Heart right ventricle (tissue), 16 donors: ENCODE results near the gene HS6ST3. TPM values are rescaled to one million over a fixed set of nuclear protein-coding genes. Genes with fewer than 3 reads are reported as not detected.

ENCODE experiments used
- ATAC-seq, 8 donors: fragments of 200-7000 bp; cut with Tn5 transposase; one replicate each; pipeline ENCODE4 v1.9.1; 2020; ENCODE audit warnings: mild to moderate bottlenecking in 8 of 8, moderate library complexity in 8 of 8, moderate number of reproducible peaks in 1 of 8
- DNase-seq, 2 donors: peaks; one replicate each; pipeline ENCODE4 v3.0.0-alpha.2; 2020
- H3K27ac ChIP-seq, 10 donors: fragments of 200-600 bp; sonication (generic) in 2 of 10; one replicate each; pipeline versions ENCODE4 v1.5.0 to v1.8.0; 2020 to 2022; ENCODE audit warnings: mild to moderate bottlenecking in 3 of 10
- H3K27me3 ChIP-seq, 7 donors: fragments of 200-600 bp; one replicate each; pipeline ENCODE4 v1.8.0; 2021 to 2022; ENCODE audit warnings: mild to moderate bottlenecking in 2 of 7
- H3K36me3 ChIP-seq, 9 donors: fragments of 200-600 bp; sonication (generic) in 1 of 9; one replicate each; pipeline versions ENCODE4 v1.5.0 to v1.8.0; 2020 to 2022; ENCODE audit warnings: mild to moderate bottlenecking in 2 of 9
- H3K4me1 ChIP-seq, 9 donors: fragments of 200-600 bp; sonication (generic) in 1 of 9; one replicate each; pipeline versions ENCODE4 v1.5.0 to v1.8.0; 2020 to 2022; ENCODE audit warnings: mild to moderate bottlenecking in 4 of 9
- H3K4me3 ChIP-seq, 10 donors: fragments of 200-600 bp; sonication (generic) in 2 of 10; one replicate each; pipeline versions ENCODE4 v1.5.0 to v1.8.0; 2020 to 2022; ENCODE audit warnings: mild to moderate bottlenecking in 7 of 10, moderate library complexity in 2 of 10
- H3K9me3 ChIP-seq, 11 donors: fragments of 200-600 bp in 10 of 11; sonication (generic) in 2 of 11; one replicate each; pipeline versions ENCODE4 v1.5.0 to v1.8.0; 2013 to 2022; ENCODE audit warnings: mild to moderate bottlenecking in 2 of 11, control low read depth in 1 of 11, moderate library complexity in 1 of 11
- WGBS, 2 donors: extraction: QIAGEN DNeasy Blood & Tissue Kit; methylation state at CpG; one replicate each; pipeline ENCODE4 v1.1.7; 2013; ENCODE audit warnings: inconsistent platforms in 1 of 2; 5-methylcytosine and 5-hydroxymethylcytosine counted together
- intact Hi-C, 10 donors: fragments of 100-400 bp; cut with DNase I; formaldehyde crosslinking; loops; one replicate each; pipeline versions ENCODE4 v1.11.1 to v1.14.2; 2022
- polyA plus RNA-seq, 2 donors: library from polyadenylated mRNA; stranded (reverse); fragments of 200-250 nt; gene quantifications; one replicate each; pipeline ENCODE4 v1.2.3, GENCODE V29; 2013
- total RNA-seq, 10 donors: library from RNA; stranded (reverse); fragmentation: NEBNext Ultra II Directional in 3 of 10; extraction: Animal tissue kit (Norgen Biotek cat#: 25700) in 3 of 10; gene quantifications; one replicate each; pipeline versions ENCODE4 v1.2.1 to v1.2.4, GENCODE V29; 2021 to 2023
- TF ChIP-seq, protein P1 (sequence below), 9 donors: fragments of 200-600 bp; sonication (generic) in 2 of 9; IDR thresholded peaks; one replicate each; pipeline versions ENCODE4 v1.5.0 to v1.8.0; 2021 to 2022; ENCODE audit warnings: antibody characterized with exemption in 9 of 9, mild to moderate bottlenecking in 5 of 9, moderate library complexity in 1 of 9
- donor health status: Arrhythmogenic right ventricular cardiomyopathy.
- donor health status: ischemic (EF 13 %, LVEDD 7.1; RV severe dilation, severe dysfunction).
- donor health status: healthy with polysubstance abuse.
- donor health status: DM: no; HTN: yes; CAD: no.
- donor health status: DM: no; HTN: no; CAD: no.
- donor health status: ischemic (EF 25% LVEDD 6.9; RV normal size, moderate dysfunction).
- donor health status: ischemic (EF 25% LVEDD 5.7; RV mildly dilated, moderate dysfunction).
- donor health status: healthy.
- donor health status: DM: yes; HTN: yes; CAD: no.
- donor health status: Ischemic cardiomyopathy.
- donor health status: ischemic (EF 35%, LVEDD 5.7; RV mildly dilated, moderate dysfunction).
- donor health status: nonischemic (EF 11% LVEDD 7.7; RV severe dilation, severe dysfunction).
- donor health status: DM: yes; HTN: yes; CAD: no.
- donor health status: PGD.
- donor health status: ischemic (EF 29% LVEDD 5.4; RV normal size, mild dysfunction).
- donor health status: nonischemic (EF 23%, LVEDD 6.1; RV moderate dilation, normal function).

HS6ST3 gene
- total and polyA plus RNA-seq, 12 donors = 0.01 to 7.6 (median 1.2) TPM

GRCh38 chr13:96081888-96082287 lies 8.0 kb upstream of the HS6ST3 start:
- intact Hi-C loops = no loop called here
- no peak overlapping the region for H3K27ac ChIP-seq
- WGBS, 2 donors = 22 to 28% methylated on average over 2 of the region's 2 CpGs
- no peaks in the 10 kb centered on the region for H3K36me3 ChIP-seq
- no peak overlapping the region for H3K4me3 ChIP-seq
- no peaks in the 10 kb centered on the region for H3K4me1 ChIP-seq
- TF ChIP-seq, protein P1, sequence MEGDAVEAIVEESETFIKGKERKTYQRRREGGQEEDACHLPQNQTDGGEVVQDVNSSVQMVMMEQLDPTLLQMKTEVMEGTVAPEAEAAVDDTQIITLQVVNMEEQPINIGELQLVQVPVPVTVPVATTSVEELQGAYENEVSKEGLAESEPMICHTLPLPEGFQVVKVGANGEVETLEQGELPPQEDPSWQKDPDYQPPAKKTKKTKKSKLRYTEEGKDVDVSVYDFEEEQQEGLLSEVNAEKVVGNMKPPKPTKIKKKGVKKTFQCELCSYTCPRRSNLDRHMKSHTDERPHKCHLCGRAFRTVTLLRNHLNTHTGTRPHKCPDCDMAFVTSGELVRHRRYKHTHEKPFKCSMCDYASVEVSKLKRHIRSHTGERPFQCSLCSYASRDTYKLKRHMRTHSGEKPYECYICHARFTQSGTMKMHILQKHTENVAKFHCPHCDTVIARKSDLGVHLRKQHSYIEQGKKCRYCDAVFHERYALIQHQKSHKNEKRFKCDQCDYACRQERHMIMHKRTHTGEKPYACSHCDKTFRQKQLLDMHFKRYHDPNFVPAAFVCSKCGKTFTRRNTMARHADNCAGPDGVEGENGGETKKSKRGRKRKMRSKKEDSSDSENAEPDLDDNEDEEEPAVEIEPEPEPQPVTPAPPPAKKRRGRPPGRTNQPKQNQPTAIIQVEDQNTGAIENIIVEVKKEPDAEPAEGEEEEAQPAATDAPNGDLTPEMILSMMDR (IDR thresholded peaks at IDR 0.05) = no peak
- ATAC-seq = no peak
- H3K27me3 ChIP-seq = peaks cover 0 to 51% (median 24%) of the 10 kb centered on the region in 7 donors
- H3K9me3 ChIP-seq = no peaks in the 10 kb centered on the region
- DNase-seq = no peak

GRCh38 chr13:96082640-96083039 lies 7.3 kb upstream of the HS6ST3 start:
- intact Hi-C loops = loop anchor here in 1 of 10 donors (1.0 kb wide), 1 partner anchor 50 kb away; no protein-coding TSS in a partner anchor
- TF ChIP-seq, protein P1 (IDR thresholded peaks at IDR 0.05) = no peak
- Histone ChIP-seq H3K27me3 (peaks cover 0 to 59% (median 32%) of the 10 kb centered on the region in 7 donors), H3K36me3 (no peaks in the 10 kb centered on the region), H3K27ac (no peak overlapping the region), H3K9me3 (no peaks in the 10 kb centered on the region), H3K4me1 (no peaks in the 10 kb centered on the region), H3K4me3 (no peak overlapping the region)
- no peak for DNase-seq
- no peak for ATAC-seq

DNA sequence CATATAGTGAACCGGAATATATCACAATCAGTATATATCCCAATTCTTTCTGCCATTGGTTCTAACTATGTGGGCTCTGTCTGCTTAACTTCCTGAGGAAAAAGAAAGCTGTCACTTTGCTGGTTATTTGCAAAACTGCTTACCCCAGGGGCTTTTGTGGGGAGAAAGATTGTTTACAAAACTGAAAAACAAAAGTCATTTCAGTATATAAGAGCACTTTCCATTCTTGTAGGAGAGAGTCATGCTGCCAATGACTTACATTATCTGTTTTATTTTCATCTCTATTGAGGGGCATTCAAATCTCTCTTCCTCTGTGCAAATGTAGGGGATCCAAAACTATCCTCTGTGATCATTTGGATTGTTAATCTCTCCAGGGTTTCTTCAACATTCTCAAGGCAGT lies 3.2 kb upstream of the HS6ST3 start:
- H3K9me3 ChIP-seq = no peaks in the 10 kb centered on the region
- peaks cover 10 to 85% (median 69%) of the 10 kb centered on the region in 7 donors for H3K27me3 ChIP-seq
- DNase-seq = no peak
- H3K4me3 ChIP-seq = no peak overlapping the region
- H3K27ac ChIP-seq = no peak overlapping the region
- H3K4me1 ChIP-seq = peaks cover 0 to 15% (median 5%) of the 10 kb centered on the region in 9 donors
- WGBS, 2 donors = 85 to 93% methylated on average over 1 of the region's 1 CpG
- intact Hi-C loops = no loop called here
- ATAC-seq = no peak
- TF ChIP-seq, protein P1 (IDR thresholded peaks at IDR 0.05) = no peak
- no peaks in the 10 kb centered on the region for H3K36me3 ChIP-seq

DNA sequence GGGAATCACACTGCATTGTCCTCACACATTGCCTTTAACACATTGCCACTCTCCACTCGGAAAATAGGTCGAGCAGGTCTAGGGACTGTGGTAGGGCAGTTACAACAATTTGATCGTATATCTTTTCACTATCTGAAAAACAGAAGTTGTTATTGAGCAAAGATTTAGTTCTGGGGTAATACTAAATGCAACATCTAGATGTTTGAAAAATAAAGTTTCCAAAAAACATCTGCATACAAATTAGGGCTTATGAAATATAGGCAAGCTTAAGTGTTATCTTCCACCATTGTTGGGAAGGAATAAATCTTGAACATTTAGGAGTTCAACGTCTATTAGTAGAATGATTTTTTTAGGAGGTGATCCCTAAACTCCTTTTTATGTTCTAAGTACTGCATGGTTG lies 768 bp upstream of the HS6ST3 start:
- ATAC-seq (no peak), DNase-seq (no peak)
- H3K36me3 ChIP-seq = no peaks in the 10 kb centered on the region
- H3K4me1 ChIP-seq = peaks cover 0 to 16% (median 5%) of the 10 kb centered on the region in 9 donors
- H3K27me3 ChIP-seq = peaks cover 10 to 94% (median 83%) of the 10 kb centered on the region in 7 donors
- no peak overlapping the region for H3K4me3 ChIP-seq
- H3K9me3 ChIP-seq = no peaks in the 10 kb centered on the region
- intact Hi-C loops = no loop called here
- H3K27ac ChIP-seq = no peak overlapping the region
- TF ChIP-seq, protein P1 (IDR thresholded peaks at IDR 0.05) = no peak
- 64 to 66% methylated on average over 4 of the region's 4 CpGs for WGBS, 2 donors
